ENCODE data around the gene MTHFD1L.

DNA sequence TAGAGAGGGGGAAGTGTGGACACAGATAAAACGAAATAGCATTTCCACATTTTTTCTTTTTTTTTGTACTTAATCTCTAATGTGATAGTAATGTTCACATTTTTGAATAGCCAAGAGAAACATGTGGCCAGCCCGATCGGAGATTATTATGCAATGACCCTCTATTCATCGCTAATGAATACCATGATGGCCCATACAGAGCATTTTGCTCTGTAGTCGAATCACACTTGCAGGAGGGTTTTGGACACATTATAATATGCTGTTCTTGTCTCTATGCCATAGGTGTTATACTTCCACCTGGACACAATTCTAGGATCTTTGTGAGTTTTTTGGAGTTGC, 60.1 kb downstream of the MTHFD1L start:
- TF ChIP-seq, protein P1, sequence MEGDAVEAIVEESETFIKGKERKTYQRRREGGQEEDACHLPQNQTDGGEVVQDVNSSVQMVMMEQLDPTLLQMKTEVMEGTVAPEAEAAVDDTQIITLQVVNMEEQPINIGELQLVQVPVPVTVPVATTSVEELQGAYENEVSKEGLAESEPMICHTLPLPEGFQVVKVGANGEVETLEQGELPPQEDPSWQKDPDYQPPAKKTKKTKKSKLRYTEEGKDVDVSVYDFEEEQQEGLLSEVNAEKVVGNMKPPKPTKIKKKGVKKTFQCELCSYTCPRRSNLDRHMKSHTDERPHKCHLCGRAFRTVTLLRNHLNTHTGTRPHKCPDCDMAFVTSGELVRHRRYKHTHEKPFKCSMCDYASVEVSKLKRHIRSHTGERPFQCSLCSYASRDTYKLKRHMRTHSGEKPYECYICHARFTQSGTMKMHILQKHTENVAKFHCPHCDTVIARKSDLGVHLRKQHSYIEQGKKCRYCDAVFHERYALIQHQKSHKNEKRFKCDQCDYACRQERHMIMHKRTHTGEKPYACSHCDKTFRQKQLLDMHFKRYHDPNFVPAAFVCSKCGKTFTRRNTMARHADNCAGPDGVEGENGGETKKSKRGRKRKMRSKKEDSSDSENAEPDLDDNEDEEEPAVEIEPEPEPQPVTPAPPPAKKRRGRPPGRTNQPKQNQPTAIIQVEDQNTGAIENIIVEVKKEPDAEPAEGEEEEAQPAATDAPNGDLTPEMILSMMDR (IDR thresholded peaks at IDR 0.05), result no peak
- TF ChIP-seq POLR2AphosphoS5 (IDR thresholded peaks at IDR 0.05), result no peak
- TF ChIP-seq POLR2A (IDR thresholded peaks at IDR 0.05), result no peak
